Stimulated activated CD8-positive, alpha-beta memory T cell treated with anti-CD3 and anti-CD28 coated beads, Interleukin-15, amount 100 ng/mL, for 48 hours (primary cell): ENCODE measurements around the gene UNC5A.

Source experiments
- DNase-seq, 2 donors: peaks; one replicate each; pipeline ENCODE4 v3.0.0-alpha.2; 2020; ENCODE audit warnings: low read depth in 2 of 2

Gene UNC5A

GRCh38 chr5:176929654-176930053 lies 119.3 kb downstream of the UNC5A start:
- no peak for DNase-seq
